Parathyroid adenoma (tissue), 2 donors: ENCODE data around the gene ENOX1.

Experiments
- H2AFZ ChIP-seq: fragments of 300-600 bp; sonication (generic); one replicate; pipeline ENCODE4 v1.7.0; 2017; ENCODE audit warnings: antibody characterized with exemption, mild to moderate bottlenecking
- H3K27ac ChIP-seq: fragments of 300-600 bp; sonication (generic); one replicate; pipeline ENCODE4 v1.7.0; 2017
- H3K27me3 ChIP-seq: fragments of 300-600 bp; sonication (generic); one replicate; pipeline ENCODE4 v1.7.0; 2017; ENCODE audit warnings: low read length; ENCODE audit not compliant: control insufficient read depth, insufficient read depth
- H3K36me3 ChIP-seq: fragments of 300-600 bp; sonication (generic); one replicate; pipeline ENCODE4 v1.7.0; 2017; ENCODE audit warnings: low read length; ENCODE audit not compliant: control insufficient read depth, insufficient read depth
- H3K4me1 ChIP-seq: fragments of 300-600 bp; sonication (generic); one replicate; pipeline ENCODE4 v1.7.0; 2017; ENCODE audit warnings: control low read depth
- H3K4me2 ChIP-seq: fragments of 300-600 bp; sonication (generic); one replicate; pipeline ENCODE4 v1.7.0; 2017; ENCODE audit warnings: low read length
- H3K4me3 ChIP-seq: fragments of 300-600 bp; sonication (generic); one replicate; pipeline ENCODE4 v1.7.0; 2017; ENCODE audit warnings: low read depth, low read length
- H3K79me2 ChIP-seq: fragments of 300-600 bp; sonication (generic); one replicate; pipeline ENCODE4 v1.7.0; 2017; ENCODE audit warnings: control low read depth
- H3K9ac ChIP-seq: fragments of 300-600 bp; sonication (generic); one replicate; pipeline ENCODE4 v1.7.0; 2017; ENCODE audit warnings: mild to moderate bottlenecking
- H3K9me3 ChIP-seq: fragments of 300-600 bp; sonication (generic); one replicate; pipeline ENCODE4 v1.7.0; 2017; ENCODE audit warnings: low read length; ENCODE audit not compliant: control insufficient read depth
- CTCF ChIP-seq: fragments of 300-600 bp; sonication (generic); IDR thresholded peaks from one replicate; pipeline ENCODE4 v1.7.0; 2017; ENCODE audit warnings: antibody characterized with exemption, mild to moderate bottlenecking
- donor health status: primary hyperparathyroidism.

Gene ENOX1

GRCh38 chr13:43518833-43519232 lies 267.9 kb downstream of the ENOX1 start:
- Histone ChIP-seq H3K79me2 (no peaks in the 10 kb centered on the region), H3K9me3 (no peaks in the 10 kb centered on the region), H3K4me2 (no peak overlapping the region), H3K36me3 (no peaks in the 10 kb centered on the region), H2AFZ (no peak overlapping the region), H3K27me3 (no peaks in the 10 kb centered on the region), H3K9ac (no peak overlapping the region), H3K4me3 (no peak overlapping the region), H3K27ac (no peak overlapping the region), H3K4me1 (no peaks in the 10 kb centered on the region)
- TF ChIP-seq CTCF: no peak

- Histone ChIP-seq H3K4me2 (no peak overlapping the region), H3K27me3 (no peaks in the 10 kb centered on the region), H3K9me3 (no peaks in the 10 kb centered on the region), H3K36me3 (no peaks in the 10 kb centered on the region), H3K4me1 (no peaks in the 10 kb centered on the region), H3K4me3 (no peak overlapping the region), H3K9ac (no peak overlapping the region), H3K79me2 (no peaks in the 10 kb centered on the region), H3K27ac (no peak overlapping the region), H2AFZ (no peak overlapping the region)
- no peak for TF ChIP-seq CTCF
These were observed 270.4 kb downstream of the ENOX1 start for GRCh38 chr13:43516401-43516833.

GRCh38 chr13:43515531-43515930 lies 271.2 kb downstream of the ENOX1 start:
- Histone ChIP-seq H3K4me1 (no peaks in the 10 kb centered on the region), H3K9ac (no peak overlapping the region), H3K4me3 (no peak overlapping the region), H3K27ac (no peak overlapping the region), H3K27me3 (no peaks in the 10 kb centered on the region), H3K4me2 (no peak overlapping the region), H3K79me2 (no peaks in the 10 kb centered on the region), H3K9me3 (no peaks in the 10 kb centered on the region), H3K36me3 (no peaks in the 10 kb centered on the region), H2AFZ (no peak overlapping the region)
- TF ChIP-seq CTCF: no peak

- Histone ChIP-seq H3K4me3 (no peak overlapping the region), H3K79me2 (no peaks in the 10 kb centered on the region), H3K4me1 (no peaks in the 10 kb centered on the region), H3K36me3 (no peaks in the 10 kb centered on the region), H2AFZ (no peak overlapping the region), H3K27ac (no peak overlapping the region), H3K4me2 (no peak overlapping the region), H3K27me3 (no peaks in the 10 kb centered on the region), H3K9ac (no peak overlapping the region), H3K9me3 (no peaks in the 10 kb centered on the region)
- TF ChIP-seq CTCF: no peak
These were observed 272.5 kb downstream of the ENOX1 start for GRCh38 chr13:43514311-43514710.

GRCh38 chr13:43512221-43512620 lies 274.6 kb downstream of the ENOX1 start:
- no peak overlapping the region for H2AFZ ChIP-seq
- H3K4me1 ChIP-seq: no peaks in the 10 kb centered on the region
- no peak overlapping the region for H3K9ac ChIP-seq
- no peaks in the 10 kb centered on the region for H3K36me3 ChIP-seq
- H3K9me3 ChIP-seq: no peaks in the 10 kb centered on the region
- no peak for TF ChIP-seq CTCF
- H3K4me3 ChIP-seq: no peak overlapping the region
- no peaks in the 10 kb centered on the region for H3K27me3 ChIP-seq
- no peak overlapping the region for H3K4me2 ChIP-seq
- no peak overlapping the region for H3K27ac ChIP-seq
- no peaks in the 10 kb centered on the region for H3K79me2 ChIP-seq
